Amniotic epithelial cell (primary cell): ENCODE data around the gene CRHR1.
A peak's percentile ranks its signal among the peaks of the same experiment; 100 is the strongest.
"Not testable (repeated sequence)": the region's sequence is repeated elsewhere in the genome, so short reads cannot be mapped to it uniquely, and the experiment has no call there.

ENCODE experiments used
- DNase-seq: peaks from one replicate; pipeline ENCODE4 v3.0.0-alpha.2; 2010; ENCODE audit warnings: low read depth

CRHR1 gene

DNA sequence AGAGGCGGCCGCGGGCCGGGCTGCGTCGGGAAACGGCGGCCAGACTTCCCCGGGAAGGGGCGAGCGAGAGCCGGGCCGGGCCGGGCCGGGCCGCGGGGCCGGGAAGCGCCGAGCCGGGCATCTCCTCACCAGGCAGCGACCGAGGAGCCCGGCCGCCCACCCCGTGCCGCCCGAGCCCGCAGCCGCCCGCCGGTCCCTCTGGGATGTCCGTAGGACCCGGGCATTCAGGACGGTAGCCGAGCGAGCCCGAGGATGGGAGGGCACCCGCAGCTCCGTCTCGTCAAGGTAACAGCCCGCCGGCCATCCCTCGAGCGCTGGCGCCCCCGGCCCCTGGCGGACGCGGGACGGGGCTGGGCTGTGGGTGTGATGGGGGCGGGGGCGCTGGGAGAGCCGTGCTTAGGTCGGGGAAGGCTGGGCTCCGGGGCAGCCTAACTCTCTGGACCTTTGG is at the start of gene CRHR1:
CRHR1 (plus strand) TSS at position 28 of the 448 bp plus-strand sequence; CDS start at position 253, 225 bp downstream.
- DNase-seq: no peak

DNA sequence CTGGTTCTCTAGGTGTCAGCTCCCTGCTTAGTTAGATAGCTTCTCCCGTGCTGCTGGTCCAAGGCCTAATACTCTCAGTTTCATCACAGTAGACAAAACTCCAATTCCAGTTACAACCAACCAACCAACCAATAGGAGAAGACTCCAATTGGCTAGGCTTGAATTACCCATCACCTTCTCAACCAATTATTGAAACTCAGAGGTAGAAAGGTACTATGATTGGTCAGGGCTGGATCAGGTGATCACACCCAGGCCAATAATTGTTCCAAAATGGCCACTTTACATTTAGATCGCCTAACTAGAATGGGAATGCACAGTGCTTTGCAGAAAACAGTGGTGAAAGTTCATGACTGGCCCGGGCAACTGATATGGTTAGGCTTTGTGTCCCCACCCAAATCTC is 49.5 kb upstream of the CRHR1 start:
- no peak for DNase-seq

DNA sequence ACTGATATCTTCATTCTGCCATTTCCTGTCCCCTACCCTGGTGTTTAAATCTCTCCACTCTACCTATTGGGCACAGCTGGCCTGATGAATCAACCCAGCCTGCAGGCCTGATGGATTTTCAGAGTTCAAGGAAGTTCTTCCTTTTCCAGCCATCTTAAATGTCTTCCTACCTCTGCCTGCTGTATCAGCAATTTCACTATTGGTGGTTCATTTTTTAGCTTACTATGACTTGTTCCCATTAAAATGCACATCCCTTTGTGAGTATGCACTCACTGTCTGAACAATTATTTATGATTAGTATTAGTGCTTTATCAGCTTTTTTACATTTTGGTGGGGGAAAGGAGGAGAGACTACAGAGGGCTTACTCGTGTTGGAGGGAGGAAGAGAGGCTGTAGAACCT is 48.6 kb upstream of the CRHR1 start:
- DNase-seq: no peak

DNA sequence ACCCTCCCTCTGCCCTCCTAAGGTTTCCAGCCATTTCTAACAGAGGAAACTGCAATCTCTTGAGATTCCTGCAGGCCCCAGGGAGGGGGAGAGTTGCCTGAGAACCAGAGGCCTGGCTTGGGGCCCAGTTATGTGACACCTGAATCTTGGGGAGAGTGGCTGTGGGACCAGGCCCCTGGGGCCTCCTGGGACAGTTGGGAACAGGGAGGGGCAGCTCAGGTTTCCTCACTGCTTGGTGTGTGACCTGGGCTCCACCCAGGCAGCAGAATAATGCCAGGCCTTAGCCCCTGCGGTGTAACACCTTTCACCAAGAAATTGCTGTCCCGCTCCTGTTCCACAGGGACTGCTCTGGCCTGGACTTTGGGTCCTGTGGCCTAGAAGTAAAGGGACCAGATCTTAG is 44.3 kb upstream of the CRHR1 start:
- DNase-seq: no peak

DNA sequence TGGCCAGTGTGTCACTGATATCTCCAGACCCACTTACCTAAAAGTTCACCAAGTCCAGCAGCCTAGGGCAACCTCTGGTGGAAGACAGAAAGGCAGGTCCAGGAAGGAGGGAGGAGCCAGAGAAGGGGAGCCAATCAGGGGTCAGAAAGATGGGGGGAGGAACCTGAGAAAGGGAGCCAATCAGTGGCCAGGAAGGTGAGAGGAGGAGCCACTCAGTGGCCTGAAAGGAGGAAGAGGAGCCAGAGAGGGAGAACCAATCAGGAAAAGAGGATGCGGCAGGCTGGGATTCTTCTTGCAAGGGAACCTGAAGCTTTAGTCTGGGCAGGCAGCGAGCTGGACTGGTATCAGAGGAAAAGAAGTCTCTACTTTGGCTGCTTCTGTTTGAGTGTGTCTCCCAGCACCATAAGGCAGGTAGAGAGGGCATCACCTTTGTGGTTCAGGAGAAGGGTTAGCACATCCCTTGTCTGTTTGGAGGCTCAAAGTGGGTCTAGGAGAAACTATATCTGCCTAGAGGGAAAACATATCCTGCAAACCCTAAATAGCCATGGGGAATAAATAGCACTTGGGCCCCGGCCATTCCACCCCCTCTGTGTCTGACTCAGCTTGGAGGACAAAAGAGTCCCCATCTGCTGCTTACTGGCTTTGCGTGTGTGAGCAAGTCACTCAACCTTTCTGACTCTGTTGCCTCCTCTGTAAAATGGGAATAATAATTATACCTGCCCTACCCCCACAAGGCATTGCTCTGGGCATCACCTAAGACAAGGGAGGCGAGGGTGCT is 43.4 kb upstream of the CRHR1 start:
- peak; percentile 33 for DNase-seq

DNA sequence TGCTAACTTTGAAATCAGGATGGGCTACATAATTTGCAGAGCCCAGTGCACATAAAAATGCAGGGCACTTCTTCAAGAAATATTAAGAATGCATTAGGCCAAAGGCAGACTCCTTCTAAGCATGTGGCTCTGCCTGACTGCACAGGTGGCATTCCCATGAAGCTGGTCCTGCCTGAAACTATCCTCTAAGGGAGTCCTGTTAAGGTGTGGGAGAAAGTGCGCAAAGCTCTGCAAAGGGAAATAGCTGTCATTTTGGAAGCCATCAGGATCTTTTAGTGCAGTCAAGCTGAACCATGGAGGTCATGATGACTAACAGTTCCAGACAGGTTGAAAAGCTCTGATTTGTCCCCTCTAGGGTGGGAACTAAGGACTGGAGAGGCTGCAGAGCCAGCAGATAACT is 41.9 kb upstream of the CRHR1 start:
- DNase-seq: no peak

DNA sequence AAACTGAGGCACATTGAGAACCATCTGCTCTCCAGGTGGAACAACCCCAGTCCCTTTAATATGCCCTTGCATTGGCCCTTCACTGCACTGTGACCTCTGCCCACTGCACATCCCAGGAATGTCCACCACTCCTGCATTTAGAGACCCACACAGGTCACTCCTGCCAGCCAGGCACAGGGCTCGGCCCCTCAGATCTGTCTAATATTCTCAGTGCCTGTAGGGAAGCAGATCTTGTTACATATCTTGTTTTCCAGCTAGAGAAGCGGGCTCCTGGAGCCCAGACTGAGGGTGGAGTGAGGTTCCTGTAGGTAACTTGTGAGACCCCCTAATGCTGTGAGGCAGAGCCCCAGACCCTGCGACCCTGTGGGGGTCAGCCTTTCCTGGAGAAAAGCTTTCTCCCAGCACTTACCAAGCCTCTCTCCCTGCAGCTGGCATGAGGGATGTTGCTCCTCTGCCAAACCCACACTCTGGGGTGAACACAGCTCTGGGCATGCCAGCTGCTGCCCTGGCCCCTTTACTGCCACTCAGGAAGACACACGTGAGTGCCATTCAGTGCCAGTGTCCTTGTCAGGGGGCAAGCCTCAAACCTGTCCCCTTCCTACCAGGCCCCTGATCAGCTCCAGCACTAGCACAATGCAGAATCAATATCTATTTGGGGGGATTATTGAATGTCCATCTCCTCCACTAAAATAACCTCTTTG is 40.3 kb upstream of the CRHR1 start:
- no peak for DNase-seq

DNA sequence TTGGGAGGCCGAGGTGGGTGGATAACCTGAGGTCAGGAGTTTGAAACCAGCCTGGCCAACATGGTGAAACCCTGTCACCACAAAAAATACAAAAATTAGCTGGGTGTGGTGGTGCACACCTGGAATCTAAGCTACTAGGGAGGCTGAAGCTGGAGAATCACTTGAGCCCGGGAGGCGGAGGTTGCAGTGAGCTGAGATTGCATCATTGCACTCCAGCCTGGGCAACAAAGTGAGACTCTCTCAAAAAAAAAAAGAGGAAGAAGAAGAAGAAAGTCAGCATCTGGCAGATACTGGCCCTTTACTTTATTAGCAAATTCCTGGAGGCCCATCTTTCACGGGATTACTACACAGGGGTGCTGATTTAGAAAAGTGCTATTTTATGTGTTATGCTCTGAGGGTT is 39.3 kb upstream of the CRHR1 start:
- not testable (repeated sequence) for DNase-seq

DNA sequence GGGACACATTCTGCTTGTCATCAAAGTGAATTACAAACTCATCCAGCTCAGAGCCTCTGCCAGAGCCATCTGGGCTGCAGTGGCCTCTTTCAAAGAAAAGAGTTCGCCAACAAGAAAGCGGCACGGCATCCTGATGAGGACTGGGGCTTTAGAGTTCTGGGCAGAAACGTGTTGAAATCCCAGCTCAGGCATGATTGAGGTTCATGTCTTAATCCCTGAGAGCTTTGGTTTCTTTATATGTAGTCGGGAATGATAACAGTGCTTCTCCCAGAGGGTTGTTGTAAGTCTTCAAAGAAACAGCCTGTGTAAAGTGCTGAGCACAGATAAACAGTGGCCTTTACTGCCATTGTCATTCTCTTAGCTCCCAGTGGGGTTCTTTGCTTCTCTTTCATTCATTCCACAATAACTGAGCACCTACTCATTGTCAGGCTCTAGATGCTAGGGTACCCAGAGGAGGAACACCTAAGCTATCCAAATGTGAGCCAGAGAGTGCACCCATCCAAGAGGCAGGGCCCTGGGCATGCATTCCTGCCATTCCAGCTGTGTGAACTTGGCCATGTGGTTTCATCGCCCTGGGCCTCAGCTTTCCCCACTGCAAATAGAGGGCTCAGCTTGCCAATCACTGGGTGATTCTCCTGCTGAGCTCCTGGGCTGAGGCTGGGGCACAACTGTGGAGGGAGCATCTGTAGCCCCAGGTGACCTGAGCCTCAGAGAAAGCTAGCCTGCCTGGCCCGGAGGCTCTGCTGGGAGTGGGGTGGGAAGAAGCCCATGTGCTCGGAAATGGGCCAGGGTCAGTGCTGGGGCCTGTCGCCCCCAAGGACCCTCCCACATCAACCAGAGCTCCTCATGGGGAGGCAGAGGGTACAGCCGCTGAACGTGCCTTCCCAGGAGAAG is 38.3 kb upstream of the CRHR1 start:
- DNase-seq: peak; percentile 41

DNA sequence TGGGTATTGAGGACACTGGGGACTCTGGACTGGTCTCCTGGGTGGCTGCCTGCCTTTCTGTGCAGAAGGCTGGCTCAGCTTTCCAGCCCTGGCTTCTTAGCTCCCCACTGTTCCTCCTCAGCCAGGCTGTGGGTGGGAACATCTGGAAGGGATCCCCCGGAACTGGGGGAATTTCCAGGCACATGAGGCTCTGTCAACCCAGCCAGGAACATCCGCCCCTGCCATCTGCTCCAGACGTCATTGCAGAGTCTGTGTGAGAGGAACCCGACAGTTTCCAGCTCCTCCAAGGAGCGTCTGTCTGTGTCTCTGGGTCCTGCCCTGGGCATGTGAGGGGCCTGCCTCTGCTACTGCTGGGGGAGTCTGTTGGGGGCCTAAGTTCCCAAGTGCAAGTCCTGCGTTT is 36.2 kb upstream of the CRHR1 start:
- DNase-seq: no peak

DNA sequence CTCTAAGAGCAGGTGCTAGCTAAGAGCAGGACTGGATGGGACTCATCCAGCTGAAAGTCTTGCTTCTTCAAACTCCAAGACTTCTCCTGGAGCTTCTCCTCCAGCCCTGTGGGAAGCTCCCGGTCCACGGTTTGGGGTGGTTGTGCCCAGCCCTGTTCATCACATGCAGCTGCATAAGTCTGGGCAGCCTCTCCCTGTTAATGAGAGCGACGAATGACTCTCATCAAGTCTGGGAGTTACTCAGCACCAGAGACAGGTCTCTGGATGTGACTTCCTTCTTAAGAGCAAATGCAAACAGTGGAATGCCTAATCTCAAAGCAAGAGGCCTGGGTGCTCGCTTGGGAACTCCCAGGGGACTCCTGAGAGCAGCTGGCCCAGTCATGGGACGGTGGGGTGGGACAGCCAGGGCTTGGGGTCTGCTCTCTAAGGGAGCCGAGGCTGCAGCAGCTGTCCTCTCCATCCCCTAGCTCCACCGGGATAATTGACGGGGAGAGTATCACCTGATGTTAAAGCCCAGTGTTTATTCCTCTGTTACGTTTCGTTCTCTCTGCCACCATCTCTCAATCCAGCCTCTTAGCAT is 35.3 kb upstream of the CRHR1 start:
- DNase-seq: no peak

DNA sequence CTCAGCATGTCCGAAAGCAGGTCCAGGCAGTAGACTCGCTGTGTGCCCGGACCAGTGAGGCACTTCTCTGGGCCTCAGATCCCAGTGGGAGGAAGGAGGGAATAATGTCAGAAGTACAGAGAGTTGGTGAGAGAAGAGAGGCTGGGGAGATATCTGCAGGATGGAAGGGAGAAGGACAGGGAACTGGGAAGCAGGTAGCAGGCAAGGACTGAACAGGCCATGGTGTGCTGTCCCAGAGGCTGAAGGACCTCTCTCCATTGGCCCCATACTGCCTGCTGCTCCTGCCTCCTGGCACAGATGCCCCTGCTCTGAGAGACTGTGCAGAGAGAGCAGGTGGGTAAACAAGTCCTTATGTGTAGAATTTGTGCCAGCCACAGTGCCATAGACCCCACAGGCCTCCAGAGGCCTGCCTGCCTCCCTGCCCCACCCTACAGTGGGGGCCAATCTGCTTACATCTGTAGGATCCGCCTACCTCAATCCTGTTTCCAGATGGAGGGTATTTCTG is 34.2 kb upstream of the CRHR1 start:
- no peak for DNase-seq

DNA sequence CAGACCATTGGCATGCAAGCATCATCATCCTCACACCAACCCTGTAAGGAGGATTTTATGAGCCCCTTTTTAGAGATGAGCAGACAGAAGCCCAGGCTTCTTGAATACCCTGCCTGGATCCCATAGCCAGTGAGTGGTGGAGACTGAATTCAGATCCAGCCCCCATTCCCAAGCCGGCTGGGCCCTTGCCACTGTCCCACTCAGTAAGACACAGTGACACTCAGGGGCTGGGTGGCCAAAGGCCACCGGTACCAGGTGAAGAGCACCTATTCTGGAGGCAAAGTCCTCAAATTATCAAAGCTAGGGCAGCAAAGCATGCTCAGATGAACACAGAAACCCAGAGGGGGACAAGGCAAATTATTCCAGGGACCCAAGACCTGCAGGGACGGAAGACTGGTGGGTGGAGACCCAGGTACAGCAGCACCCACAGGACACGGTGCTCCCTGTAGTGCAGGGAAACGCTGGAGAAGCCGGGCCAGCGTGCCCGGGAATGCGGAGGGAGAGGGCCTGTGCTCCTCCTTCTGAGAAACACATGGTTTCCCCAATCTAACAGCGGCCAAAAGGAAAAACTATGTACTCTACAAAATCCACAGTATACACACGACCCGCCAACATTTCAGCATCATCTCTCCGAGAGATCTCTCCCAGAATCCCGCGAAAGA is 33.2 kb upstream of the CRHR1 start:
- no peak for DNase-seq

DNA sequence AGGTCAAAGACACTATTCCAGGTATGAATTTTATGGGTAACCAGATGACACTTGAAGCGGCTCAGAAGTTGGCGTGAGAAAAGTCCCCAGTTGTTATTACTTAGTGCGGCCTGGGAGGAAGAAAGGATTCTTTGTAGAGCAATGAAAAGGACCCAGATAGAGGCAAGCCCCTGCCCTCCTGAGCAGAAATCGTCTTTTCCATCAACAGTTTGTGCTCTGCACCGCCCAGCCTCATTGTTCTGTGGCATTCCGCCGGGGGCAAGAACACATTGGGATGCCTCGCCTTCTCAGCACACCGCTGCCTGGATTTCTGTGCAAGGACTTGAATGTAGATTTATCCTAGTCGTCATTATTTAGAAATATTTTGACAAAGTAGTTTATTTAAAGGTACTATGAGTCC is 32.7 kb upstream of the CRHR1 start:
- no peak for DNase-seq

DNA sequence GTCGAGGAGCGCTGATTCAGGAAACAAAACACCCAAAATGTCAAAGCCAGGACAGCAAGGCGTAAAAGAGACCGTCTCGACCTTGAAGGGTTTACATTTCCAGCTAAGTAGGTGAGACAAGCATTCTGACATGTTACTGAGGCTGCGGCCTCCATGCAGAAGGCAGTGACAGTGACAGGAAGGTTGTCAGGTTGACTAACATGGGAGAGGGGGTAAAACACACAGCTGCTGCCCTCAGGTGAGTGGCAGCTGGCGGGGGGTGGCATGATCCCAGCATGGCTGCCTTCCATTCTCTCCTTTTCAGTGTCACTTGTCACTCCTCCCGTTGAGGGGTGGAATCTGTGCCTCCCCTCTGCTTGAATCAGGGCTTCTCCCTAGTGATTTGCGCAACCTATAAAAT is 31.9 kb upstream of the CRHR1 start:
- DNase-seq: no peak

DNA sequence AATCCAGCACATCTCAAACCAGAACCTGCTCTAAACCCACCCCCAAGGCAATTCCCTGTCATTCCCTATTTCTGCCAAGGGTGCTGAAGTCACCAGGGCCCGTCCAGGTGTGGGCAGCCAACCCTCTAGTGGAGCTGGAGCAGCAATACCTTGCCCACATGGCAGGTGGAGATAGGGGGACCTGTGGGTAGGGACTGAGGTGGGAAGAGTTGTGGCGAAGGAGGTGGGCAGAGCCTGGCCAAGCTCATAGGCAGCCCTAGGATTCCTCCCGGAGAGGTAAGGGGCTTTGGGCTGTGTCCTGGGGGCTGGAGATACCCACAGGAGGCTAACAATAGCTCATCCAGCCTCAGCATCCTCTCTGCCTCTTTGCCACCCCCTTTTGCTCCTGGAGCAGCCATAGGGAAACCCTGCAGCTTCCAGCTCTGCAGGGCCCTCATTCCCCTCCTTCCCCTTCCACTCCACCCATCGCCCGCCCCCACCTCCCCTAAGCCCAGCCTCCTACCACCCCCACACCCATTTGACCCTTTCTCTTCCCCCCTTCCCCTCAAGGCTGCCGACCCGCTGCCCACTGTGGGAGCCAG is 30.4 kb upstream of the CRHR1 start:
- no peak for DNase-seq

DNA sequence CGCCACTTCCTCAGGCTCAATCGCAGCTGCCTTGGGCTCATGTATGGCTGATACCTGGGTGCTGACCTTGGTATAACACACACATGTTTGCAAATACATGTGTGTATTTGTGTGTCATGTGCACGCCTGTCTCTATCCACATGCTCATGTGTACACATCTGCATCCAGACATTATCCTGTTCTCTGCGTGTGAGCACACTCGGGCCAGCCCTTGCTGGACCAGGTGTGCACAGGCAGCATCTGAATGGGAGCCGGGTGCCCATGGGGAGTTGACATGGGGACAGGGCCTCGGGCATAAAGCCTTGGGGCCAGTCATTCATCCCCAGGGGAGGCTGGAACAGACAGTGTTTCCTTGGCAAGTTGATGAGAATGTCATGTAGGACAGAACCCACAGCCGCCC is 29.1 kb upstream of the CRHR1 start:
- no peak for DNase-seq

DNA sequence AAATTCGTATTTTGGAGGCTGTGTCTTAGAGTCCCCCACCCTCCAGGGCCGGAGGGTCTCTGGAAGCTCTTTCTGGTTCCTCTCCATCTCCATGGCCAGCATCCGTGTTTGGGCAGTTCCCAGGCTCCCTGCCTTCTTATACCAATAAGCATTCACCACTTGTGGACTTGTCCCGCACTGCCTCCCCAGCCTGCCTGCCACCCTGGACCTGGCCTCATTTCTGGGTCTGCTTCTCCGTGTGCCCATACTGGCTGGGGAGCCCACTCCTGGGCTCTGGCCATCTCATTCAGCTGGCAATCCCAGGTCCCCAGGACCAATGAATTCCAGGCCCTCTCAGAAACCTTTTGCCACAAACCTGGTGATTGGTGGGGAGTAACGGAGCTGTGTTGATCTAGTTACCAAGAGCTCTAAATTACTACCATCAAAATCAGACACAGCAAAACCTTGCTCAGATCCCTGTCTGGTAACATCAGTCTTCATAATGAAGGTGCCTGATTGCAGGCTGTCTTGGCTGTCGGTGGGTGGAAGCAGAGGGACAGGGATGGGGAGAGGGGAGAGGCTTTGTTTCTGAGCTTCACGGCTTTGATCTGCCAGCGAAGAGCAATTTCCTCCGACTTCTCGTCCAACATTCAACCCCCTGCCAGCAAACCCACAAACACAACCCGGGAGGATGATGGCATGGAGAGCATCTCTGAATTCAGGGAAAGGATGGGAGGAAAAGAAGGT is 27.7 kb upstream of the CRHR1 start:
- DNase-seq: no peak

DNA sequence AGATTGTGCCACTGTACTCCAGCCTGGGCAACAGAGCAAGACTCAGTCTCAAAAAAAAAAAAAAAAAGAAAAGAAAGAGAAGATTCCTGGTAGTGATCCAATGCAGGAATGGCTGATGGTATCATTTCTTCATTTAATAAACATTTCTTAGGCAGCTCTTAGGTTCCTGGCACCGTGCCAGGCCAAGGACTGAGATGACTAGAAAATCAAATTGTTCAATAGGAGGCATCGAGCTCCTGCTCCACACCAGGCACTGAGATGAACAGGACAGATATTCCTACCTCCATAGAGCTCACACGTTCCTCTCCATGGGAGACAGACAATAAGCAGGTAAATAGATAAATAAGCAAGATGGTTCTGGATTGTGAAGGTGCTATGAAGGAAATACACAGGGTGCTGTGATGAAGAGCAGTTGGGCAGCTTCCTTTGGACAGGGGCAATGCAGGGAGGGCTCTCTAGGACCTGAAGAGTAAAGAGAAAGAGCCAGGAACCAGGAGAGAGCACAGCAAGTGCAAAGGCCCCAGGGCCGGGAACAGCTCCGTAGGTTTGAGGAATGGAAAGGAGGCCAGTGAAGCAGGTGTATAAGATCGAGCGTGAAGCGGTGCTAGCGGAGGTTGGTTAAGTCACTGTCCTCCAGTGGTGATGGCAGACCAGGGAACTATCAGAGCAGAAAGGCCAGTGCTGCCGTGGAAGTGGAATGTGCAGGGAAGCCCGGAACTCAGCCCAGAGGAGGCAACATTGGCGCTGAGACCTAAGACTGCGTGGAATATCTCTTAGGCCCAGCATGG is 26.5 kb upstream of the CRHR1 start:
- no peak for DNase-seq

DNA sequence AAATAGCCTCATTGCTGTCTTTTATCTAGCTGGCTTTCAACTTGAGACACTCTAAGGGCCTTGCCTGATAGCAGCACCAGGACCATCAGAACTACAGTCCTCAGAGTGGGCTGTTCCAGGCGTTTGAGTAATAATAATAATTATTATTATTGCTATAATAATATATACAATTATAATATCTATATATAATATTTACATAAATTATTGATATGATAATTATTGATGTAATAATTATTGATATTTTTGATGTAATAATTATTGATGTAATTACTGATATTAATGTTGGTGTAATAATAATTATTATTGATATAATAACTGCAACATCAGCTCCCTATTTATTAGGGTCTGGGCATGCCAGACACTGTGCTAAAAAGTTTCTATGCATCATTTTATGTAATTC is 25.6 kb upstream of the CRHR1 start:
- DNase-seq: no peak
